ENCODE results near the gene IER5. TPM values are rescaled to one million over a fixed set of nuclear protein-coding genes. Genes with fewer than 3 reads are reported as not detected.

Gene IER5
- total RNA-seq, 1 experiment from 2014 or later, result 9.4 TPM

DNA sequence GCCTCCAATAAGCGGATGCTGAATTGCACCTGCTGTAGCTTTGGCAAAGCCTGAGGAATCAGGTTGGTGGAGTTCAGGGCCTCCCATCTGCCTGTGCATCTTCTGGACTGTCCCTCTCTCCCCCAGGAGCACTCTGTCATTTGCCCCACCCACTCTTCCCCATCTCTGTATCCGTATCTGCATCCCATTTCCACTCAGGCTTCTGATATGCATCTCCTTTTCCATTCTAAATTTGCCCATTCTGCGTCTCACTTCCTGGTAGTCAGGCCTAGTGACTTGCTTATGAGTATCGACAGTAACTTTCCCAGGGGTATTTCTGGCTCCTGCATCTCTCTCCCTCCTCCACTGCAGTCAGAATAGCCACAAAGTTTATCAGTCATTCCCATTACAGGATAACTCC, 39.1 kb upstream of the IER5 start:
- Histone ChIP-seq H3K9me3 (no peaks in the 10 kb centered on the region), H3K36me3 (ENCODE audit: control insufficient read depth, insufficient read depth, low read length) (no peaks in the 10 kb centered on the region), H3K27me3 (replicated peaks; ENCODE audit: control insufficient read depth, insufficient read depth, low read length) (no peaks in the 10 kb centered on the region), H3K4me3 (ENCODE audit: low read depth, low read length) (no peak overlapping the region), H3K4me1 (peaks cover 9% of the 10 kb centered on the region)
- no TSS peak for BruUV-seq (replicated peaks)
- CTCF ChIA-PET, result no interaction called here
- DNase-seq, result no peak
- intact Hi-C loops (cut with micrococcal nuclease; ENCODE audit: unreplicated experiment), result no loop called here
- Mint-ChIP-seq H3K36me3 (ENCODE audit: insufficient read depth, unreplicated experiment) (no peaks in the 10 kb centered on the region), H3K27ac (ENCODE audit: unreplicated experiment) (peak overlapping the region; percentile 10), H3K4me3 (ENCODE audit: unreplicated experiment) (no peak overlapping the region), H3K4me1 (ENCODE audit: low read depth, unreplicated experiment) (peaks cover 10% of the 10 kb centered on the region), H3K27me3 (ENCODE audit: insufficient read depth, unreplicated experiment) (no peaks in the 10 kb centered on the region), H3K9me3 (ENCODE audit: unreplicated experiment) (no peaks in the 10 kb centered on the region)
- POLR2A ChIA-PET, result no interaction called here
- TF ChIP-seq, protein P1, sequence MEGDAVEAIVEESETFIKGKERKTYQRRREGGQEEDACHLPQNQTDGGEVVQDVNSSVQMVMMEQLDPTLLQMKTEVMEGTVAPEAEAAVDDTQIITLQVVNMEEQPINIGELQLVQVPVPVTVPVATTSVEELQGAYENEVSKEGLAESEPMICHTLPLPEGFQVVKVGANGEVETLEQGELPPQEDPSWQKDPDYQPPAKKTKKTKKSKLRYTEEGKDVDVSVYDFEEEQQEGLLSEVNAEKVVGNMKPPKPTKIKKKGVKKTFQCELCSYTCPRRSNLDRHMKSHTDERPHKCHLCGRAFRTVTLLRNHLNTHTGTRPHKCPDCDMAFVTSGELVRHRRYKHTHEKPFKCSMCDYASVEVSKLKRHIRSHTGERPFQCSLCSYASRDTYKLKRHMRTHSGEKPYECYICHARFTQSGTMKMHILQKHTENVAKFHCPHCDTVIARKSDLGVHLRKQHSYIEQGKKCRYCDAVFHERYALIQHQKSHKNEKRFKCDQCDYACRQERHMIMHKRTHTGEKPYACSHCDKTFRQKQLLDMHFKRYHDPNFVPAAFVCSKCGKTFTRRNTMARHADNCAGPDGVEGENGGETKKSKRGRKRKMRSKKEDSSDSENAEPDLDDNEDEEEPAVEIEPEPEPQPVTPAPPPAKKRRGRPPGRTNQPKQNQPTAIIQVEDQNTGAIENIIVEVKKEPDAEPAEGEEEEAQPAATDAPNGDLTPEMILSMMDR (IDR thresholded peaks at IDR 0.05; ENCODE audit: insufficient read depth in 1 of 2, low read depth in 1 of 2, low read length in 1 of 2, severe bottlenecking in 1 of 2, unreplicated experiment in 1 of 2), result no peak

DNA sequence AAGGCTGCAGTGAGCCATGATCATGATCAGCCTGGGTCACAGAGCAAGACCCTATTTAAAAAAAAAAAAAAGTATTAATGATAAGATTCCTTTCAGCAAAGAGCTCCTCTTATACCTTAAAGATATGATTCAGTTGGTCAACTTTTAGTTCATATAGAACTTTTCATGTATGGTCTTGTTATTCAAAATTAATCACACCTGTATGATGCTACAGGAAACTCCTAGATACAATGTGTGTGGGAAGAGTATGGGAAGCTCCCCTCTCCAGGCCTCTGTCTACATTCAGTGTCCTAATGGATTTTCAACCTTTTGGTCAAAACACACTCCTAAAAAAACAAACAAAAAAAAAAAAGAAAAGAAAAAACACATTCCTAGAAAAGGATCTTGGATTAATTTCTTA, 37.6 kb upstream of the IER5 start:
- no peaks in the 10 kb centered on the region for H3K9me3 ChIP-seq
- H3K4me3 ChIP-seq (ENCODE audit: low read depth, low read length), result no peak overlapping the region
- Mint-ChIP-seq H3K4me1 (ENCODE audit: low read depth, unreplicated experiment) (no peaks in the 10 kb centered on the region), H3K9me3 (ENCODE audit: unreplicated experiment) (no peaks in the 10 kb centered on the region), H3K36me3 (ENCODE audit: insufficient read depth, unreplicated experiment) (no peaks in the 10 kb centered on the region), H3K27me3 (ENCODE audit: insufficient read depth, unreplicated experiment) (no peaks in the 10 kb centered on the region), H3K4me3 (ENCODE audit: unreplicated experiment) (no peak overlapping the region), H3K27ac (ENCODE audit: unreplicated experiment) (no peak overlapping the region)
- TF ChIP-seq, protein P1 (IDR thresholded peaks at IDR 0.05; ENCODE audit: insufficient read depth in 1 of 2, low read depth in 1 of 2, low read length in 1 of 2, severe bottlenecking in 1 of 2, unreplicated experiment in 1 of 2), result no peak
- H3K36me3 ChIP-seq (ENCODE audit: control insufficient read depth, insufficient read depth, low read length), result no peaks in the 10 kb centered on the region
- intact Hi-C loops (cut with micrococcal nuclease; ENCODE audit: unreplicated experiment), result no loop called here
- ChIA-PET CTCF (no interaction called here), POLR2A (no interaction called here)
- H3K27me3 ChIP-seq (replicated peaks; ENCODE audit: control insufficient read depth, insufficient read depth, low read length), result no peaks in the 10 kb centered on the region
- no peaks in the 10 kb centered on the region for H3K4me1 ChIP-seq
- no peak for DNase-seq
- BruUV-seq (replicated peaks), result no TSS peak

DNA sequence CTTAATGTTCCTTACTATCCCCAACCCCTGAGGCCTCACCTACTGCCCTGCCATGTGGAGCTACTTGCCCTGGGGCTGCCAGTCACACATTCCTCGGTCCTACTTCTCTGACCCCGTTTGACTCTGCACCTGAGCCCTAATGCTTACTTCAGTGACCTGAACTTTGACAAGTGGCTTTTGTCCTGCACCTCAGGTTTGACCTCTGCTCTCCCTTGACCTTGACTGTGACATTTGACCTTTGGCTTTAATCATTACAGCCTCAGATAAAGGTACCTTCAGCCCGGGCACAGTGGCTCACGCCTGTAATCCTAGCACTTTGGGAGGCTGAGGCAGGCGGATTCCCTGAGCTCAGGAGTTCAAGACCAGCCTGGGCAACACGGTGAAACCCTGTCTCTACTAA, 31.9 kb upstream of the IER5 start:
- Mint-ChIP-seq H3K27ac (ENCODE audit: unreplicated experiment) (no peak overlapping the region), H3K36me3 (ENCODE audit: insufficient read depth, unreplicated experiment) (no peaks in the 10 kb centered on the region), H3K4me1 (ENCODE audit: low read depth, unreplicated experiment) (no peaks in the 10 kb centered on the region), H3K27me3 (ENCODE audit: insufficient read depth, unreplicated experiment) (no peaks in the 10 kb centered on the region), H3K9me3 (ENCODE audit: unreplicated experiment) (peaks cover 10% of the 10 kb centered on the region), H3K4me3 (ENCODE audit: unreplicated experiment) (no peak overlapping the region)
- CTCF ChIA-PET, result no interaction called here
- no peak for DNase-seq
- Histone ChIP-seq H3K36me3 (ENCODE audit: control insufficient read depth, insufficient read depth, low read length) (no peaks in the 10 kb centered on the region), H3K4me1 (no peaks in the 10 kb centered on the region), H3K9me3 (peaks cover 5% of the 10 kb centered on the region), H3K4me3 (ENCODE audit: low read depth, low read length) (no peak overlapping the region), H3K27me3 (replicated peaks; ENCODE audit: control insufficient read depth, insufficient read depth, low read length) (no peaks in the 10 kb centered on the region)
- intact Hi-C loops (cut with micrococcal nuclease; ENCODE audit: unreplicated experiment), result no loop called here
- BruUV-seq (replicated peaks), result no TSS peak
- POLR2A ChIA-PET, result no interaction called here
- TF ChIP-seq, protein P1 (IDR thresholded peaks at IDR 0.05; ENCODE audit: insufficient read depth in 1 of 2, low read depth in 1 of 2, low read length in 1 of 2, severe bottlenecking in 1 of 2, unreplicated experiment in 1 of 2), result no peak

Data from Caco-2 (cell line).